ENCODE data around the gene CHCHD4. TPM values are rescaled to one million over a fixed set of nuclear protein-coding genes. Genes with fewer than 3 reads are reported as not detected.

The CHCHD4 gene
- polyA plus RNA-seq, 1 donor (not counting 4 experiments of a cell fraction or from before 2014, with no cell fraction given), result 22.1 TPM

GRCh38 chr3:14132120-14132519 lies 7.5 kb upstream of the CHCHD4 start:
- Histone ChIP-seq H3K9ac (ENCODE audit: control insufficient read depth, extremely low read depth, insufficient read depth, low read length) (no peak overlapping the region), H3K27ac (ENCODE audit: control insufficient read depth, insufficient read depth, low read length) (no peak overlapping the region), H3K4me1 (ENCODE audit: control insufficient read depth, extremely low read depth, insufficient read depth, low read length) (peaks cover 41% of the 10 kb centered on the region), H3K79me2 (ENCODE audit: control insufficient read depth, insufficient read depth, low read length) (peaks cover 30% of the 10 kb centered on the region), H3K9me1 (ENCODE audit: control insufficient read depth, extremely low read depth, insufficient read depth, low read length) (no peaks in the 10 kb centered on the region), H3K36me3 (ENCODE audit: control insufficient read depth in 2 of 2, extremely low read depth in 1 of 2, insufficient read depth in 2 of 2, low read length in 2 of 2) (peaks cover 69 to 85% of the 10 kb centered on the region in 2 experiments), H2AFZ (ENCODE audit: control insufficient read depth, low read length) (no peak overlapping the region), H3K27me3 (ENCODE audit: control insufficient read depth, extremely low read depth, insufficient read depth, low read length) (no peaks in the 10 kb centered on the region), H3K9me3 (ENCODE audit: control insufficient read depth, low read depth, low read length) (no peaks in the 10 kb centered on the region), H3K4me3 (ENCODE audit: control insufficient read depth in 2 of 3, extremely low read depth in 1 of 3, insufficient read depth in 2 of 3, low read depth in 1 of 3, low read length in 3 of 3) (no peak overlapping the region), H3K4me2 (ENCODE audit: control insufficient read depth, extremely low read depth, insufficient read depth, low read depth, low read length) (no peak overlapping the region), H4K20me1 (ENCODE audit: control insufficient read depth, extremely low read depth, insufficient read depth, low read length) (peaks cover 12% of the 10 kb centered on the region)
- dilution Hi-C loops (cut with MboI; ENCODE audit: extremely low pct_ligation_motif_present, low sequenced_read_pairs), result no loop called here
- FAIRE-seq, result no peak
- no peak for TF ChIP-seq CTCF (optimal IDR thresholded peaks at IDR 0.05 in 1 of 3, IDR thresholded peaks at IDR 0.05 in 1 of 3, conservative IDR thresholded peaks at IDR 0.05 in 1 of 3; ENCODE audit: extremely low read depth in 1 of 3, insufficient read depth in 2 of 3, low read length in 3 of 3)
- no peak for DNase-seq (ENCODE audit: low read depth, low spot score)

GRCh38 chr3:14131134-14131533 lies 6.5 kb upstream of the CHCHD4 start:
- Histone ChIP-seq H3K4me3 (ENCODE audit: control insufficient read depth in 2 of 3, extremely low read depth in 1 of 3, insufficient read depth in 2 of 3, low read depth in 1 of 3, low read length in 3 of 3) (no peak overlapping the region), H3K9me1 (ENCODE audit: control insufficient read depth, extremely low read depth, insufficient read depth, low read length) (no peaks in the 10 kb centered on the region), H2AFZ (ENCODE audit: control insufficient read depth, low read length) (no peak overlapping the region), H3K4me2 (ENCODE audit: control insufficient read depth, extremely low read depth, insufficient read depth, low read depth, low read length) (no peak overlapping the region), H3K27ac (ENCODE audit: control insufficient read depth, insufficient read depth, low read length) (no peak overlapping the region), H3K36me3 (ENCODE audit: control insufficient read depth in 2 of 2, extremely low read depth in 1 of 2, insufficient read depth in 2 of 2, low read length in 2 of 2) (peaks cover 67 to 83% of the 10 kb centered on the region in 2 experiments), H3K4me1 (ENCODE audit: control insufficient read depth, extremely low read depth, insufficient read depth, low read length) (peaks cover 40% of the 10 kb centered on the region), H4K20me1 (ENCODE audit: control insufficient read depth, extremely low read depth, insufficient read depth, low read length) (peaks cover 22% of the 10 kb centered on the region), H3K9me3 (ENCODE audit: control insufficient read depth, low read depth, low read length) (no peaks in the 10 kb centered on the region), H3K27me3 (ENCODE audit: control insufficient read depth, extremely low read depth, insufficient read depth, low read length) (no peaks in the 10 kb centered on the region), H3K9ac (ENCODE audit: control insufficient read depth, extremely low read depth, insufficient read depth, low read length) (no peak overlapping the region), H3K79me2 (ENCODE audit: control insufficient read depth, insufficient read depth, low read length) (peaks cover 39% of the 10 kb centered on the region)
- FAIRE-seq, result no peak
- no peak for TF ChIP-seq EZH2 (IDR thresholded peaks at IDR 0.05; ENCODE audit: low read length)
- TF ChIP-seq CTCF (optimal IDR thresholded peaks at IDR 0.05 in 1 of 3, IDR thresholded peaks at IDR 0.05 in 1 of 3, conservative IDR thresholded peaks at IDR 0.05 in 1 of 3; ENCODE audit: extremely low read depth in 1 of 3, insufficient read depth in 2 of 3, low read length in 3 of 3), result no peak
- no peak for DNase-seq (ENCODE audit: low read depth, low spot score)
- dilution Hi-C loops (cut with MboI; ENCODE audit: extremely low pct_ligation_motif_present, low sequenced_read_pairs), result no loop called here

All from keratinocyte (primary cell).